Measurements from ENCODE around the gene FIG4. TPM values are rescaled to one million over a fixed set of nuclear protein-coding genes. Genes with fewer than 3 reads are reported as not detected.

The FIG4 gene
- total RNA-seq, 1 experiment from 2014 or later, result 23.1 TPM

- Mint-ChIP-seq H3K4me3 (no peak overlapping the region), H3K36me3 (ENCODE audit: insufficient read depth in 1 of 3, low read depth in 3 of 3) (no peaks in the 10 kb centered on the region), H3K27ac (no peak overlapping the region), H3K4me1 (no peaks in the 10 kb centered on the region), H3K27me3 (ENCODE audit: low read depth) (no peaks in the 10 kb centered on the region; the same call in 1 of the 2 replicates), H3K9me3 (peaks cover 0 to 3% of the 10 kb centered on the region in 2 experiments; a peak in 2 of 5 replicates)
- WGBS (ENCODE audit: extremely low coverage, insufficient read length, low lambda C conversion rate), result no CpG with 5 or more reads among the region's 3 CpGs
- Histone ChIP-seq H2BK12ac (ENCODE audit: insufficient read length, low read depth, low read length) (no peak overlapping the region), H4K5ac (ENCODE audit: insufficient read length, low read depth, low read length) (no peak overlapping the region), H3K9ac (ENCODE audit: extremely low read depth, insufficient read length, low read length) (no peak overlapping the region), H2AFZ (ENCODE audit: low read length) (no peak overlapping the region), H3K18ac (ENCODE audit: insufficient read length, low read depth, low read length) (no peak overlapping the region), H3K4ac (ENCODE audit: low read depth, low read length) (no peak overlapping the region), H3K4me2 (ENCODE audit: insufficient read depth, insufficient read length, low read length) (no peak overlapping the region), H3K4me1 (ENCODE audit: insufficient read depth, low read length) (no peaks in the 10 kb centered on the region), H3K56ac (ENCODE audit: insufficient read length, low read depth, low read length) (no peak overlapping the region), H2AK5ac (ENCODE audit: insufficient read length, low read length) (no peak overlapping the region), H3K14ac (ENCODE audit: insufficient read depth, low read length) (no peak overlapping the region), H3K9me3 (ENCODE audit: control insufficient read depth, low read depth, low read length) (no peaks in the 10 kb centered on the region), H4K20me1 (ENCODE audit: control insufficient read depth, insufficient read depth, insufficient read length) (no peaks in the 10 kb centered on the region), H2BK120ac (ENCODE audit: low read depth, low read length, poor library complexity, severe bottlenecking) (no peak overlapping the region), H3K79me1 (ENCODE audit: insufficient read depth, low read depth, low read length, poor library complexity, severe bottlenecking) (no peaks in the 10 kb centered on the region), H3K79me2 (ENCODE audit: insufficient read depth, low read length) (no peaks in the 10 kb centered on the region), H3K27ac (ENCODE audit: insufficient read length, low read depth, low read length) (no peak overlapping the region), H2BK15ac (ENCODE audit: low read depth, low read length) (no peak overlapping the region), H4K91ac (ENCODE audit: insufficient read length, low read depth, low read length) (no peak overlapping the region), H3K23me2 (ENCODE audit: insufficient read length, low read depth, low read length, poor library complexity, severe bottlenecking) (no peaks in the 10 kb centered on the region), H2BK20ac (ENCODE audit: low read depth, low read length, poor library complexity, severe bottlenecking) (no peak overlapping the region), H3K23ac (ENCODE audit: insufficient read length, low read depth, low read length) (no peak overlapping the region), H3T11ph (ENCODE audit: low read length) (no peak overlapping the region), H2BK5ac (ENCODE audit: insufficient read length, low read length) (no peak overlapping the region), H3K27me3 (ENCODE audit: insufficient read depth, low read length) (no peaks in the 10 kb centered on the region), H4K8ac (replicated peaks; ENCODE audit: insufficient read length, low read depth, low read length) (no peak overlapping the region)
- DNase-seq, result no peak
- TF ChIP-seq CTCF (conservative IDR thresholded peaks at IDR 0.05), result no peak
Observed at GRCh38 chr6:109841869-109842268, 150.8 kb downstream of the FIG4 start.
